ENCODE data around the gene C15orf39.

DNA sequence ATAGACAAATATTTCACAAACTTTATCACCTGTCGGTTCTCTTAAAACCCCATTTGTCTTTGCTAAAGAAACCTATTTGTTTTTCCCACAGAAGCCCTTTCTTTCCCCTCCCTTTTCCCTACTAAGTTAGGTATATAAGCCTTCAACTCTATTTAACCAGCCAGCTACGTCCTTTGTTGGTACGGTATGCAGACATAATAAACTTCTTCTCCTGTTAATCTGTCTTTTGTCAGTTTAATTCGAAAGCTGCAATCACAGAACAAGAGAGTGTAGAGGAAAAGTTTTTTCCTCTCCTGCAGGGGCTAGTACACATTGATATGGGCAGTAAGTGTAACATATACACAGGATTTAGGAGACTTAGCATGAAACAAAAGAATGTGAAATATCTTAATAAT, 21.9 kb upstream of the C15orf39 start:
- TF ChIP-seq, protein P1, sequence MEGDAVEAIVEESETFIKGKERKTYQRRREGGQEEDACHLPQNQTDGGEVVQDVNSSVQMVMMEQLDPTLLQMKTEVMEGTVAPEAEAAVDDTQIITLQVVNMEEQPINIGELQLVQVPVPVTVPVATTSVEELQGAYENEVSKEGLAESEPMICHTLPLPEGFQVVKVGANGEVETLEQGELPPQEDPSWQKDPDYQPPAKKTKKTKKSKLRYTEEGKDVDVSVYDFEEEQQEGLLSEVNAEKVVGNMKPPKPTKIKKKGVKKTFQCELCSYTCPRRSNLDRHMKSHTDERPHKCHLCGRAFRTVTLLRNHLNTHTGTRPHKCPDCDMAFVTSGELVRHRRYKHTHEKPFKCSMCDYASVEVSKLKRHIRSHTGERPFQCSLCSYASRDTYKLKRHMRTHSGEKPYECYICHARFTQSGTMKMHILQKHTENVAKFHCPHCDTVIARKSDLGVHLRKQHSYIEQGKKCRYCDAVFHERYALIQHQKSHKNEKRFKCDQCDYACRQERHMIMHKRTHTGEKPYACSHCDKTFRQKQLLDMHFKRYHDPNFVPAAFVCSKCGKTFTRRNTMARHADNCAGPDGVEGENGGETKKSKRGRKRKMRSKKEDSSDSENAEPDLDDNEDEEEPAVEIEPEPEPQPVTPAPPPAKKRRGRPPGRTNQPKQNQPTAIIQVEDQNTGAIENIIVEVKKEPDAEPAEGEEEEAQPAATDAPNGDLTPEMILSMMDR (IDR thresholded peaks at IDR 0.05): no peak
- no peak for TF ChIP-seq ZFX (IDR thresholded peaks at IDR 0.05; ENCODE audit: borderline replicate concordance)
